ENCODE results near the gene ADAMTSL1.
A peak's percentile ranks its signal among the peaks of the same experiment; 100 is the strongest.

ADAMTSL1 gene

GRCh38 chr9:18485714-18486113, 11.8 kb downstream of the ADAMTSL1 start:
- H3K4me3 ChIP-seq (ENCODE audit: low read depth in 1 of 2, low read length in 2 of 2), result no peak overlapping the region
- H3K4me1 ChIP-seq (ENCODE audit: insufficient read depth, low read length), result peaks cover 17% of the 10 kb centered on the region
- H3K9ac ChIP-seq (ENCODE audit: low read length), result no peak overlapping the region
- H3K9me3 ChIP-seq (ENCODE audit: low read length), result no peaks in the 10 kb centered on the region
- H3K27me3 ChIP-seq (ENCODE audit: control insufficient read depth in 1 of 2, insufficient read depth in 2 of 2, low read length in 2 of 2), result no peaks in the 10 kb centered on the region
- no peak overlapping the region for H3K27ac ChIP-seq (ENCODE audit: low read depth, low read length)
- H3K36me3 ChIP-seq (ENCODE audit: insufficient read depth, low read length), result no peaks in the 10 kb centered on the region

GRCh38 chr9:18487611-18488010, 13.7 kb downstream of the ADAMTSL1 start:
- no peaks in the 10 kb centered on the region for H3K9me3 ChIP-seq (ENCODE audit: low read length)
- peaks cover 27% of the 10 kb centered on the region for H3K4me1 ChIP-seq (ENCODE audit: insufficient read depth, low read length)
- no peak overlapping the region for H3K4me3 ChIP-seq (ENCODE audit: low read depth in 1 of 2, low read length in 2 of 2)
- H3K27ac ChIP-seq (ENCODE audit: low read depth, low read length), result no peak overlapping the region
- H3K27me3 ChIP-seq (ENCODE audit: control insufficient read depth in 1 of 2, insufficient read depth in 2 of 2, low read length in 2 of 2), result no peaks in the 10 kb centered on the region
- no peak overlapping the region for H3K9ac ChIP-seq (ENCODE audit: low read length)
- H3K36me3 ChIP-seq (ENCODE audit: insufficient read depth, low read length), result no peaks in the 10 kb centered on the region

- H3K9ac ChIP-seq (ENCODE audit: low read length), result no peak overlapping the region
- H3K9me3 ChIP-seq (ENCODE audit: low read length), result no peaks in the 10 kb centered on the region
- no peaks in the 10 kb centered on the region for H3K27me3 ChIP-seq (ENCODE audit: control insufficient read depth in 1 of 2, insufficient read depth in 2 of 2, low read length in 2 of 2)
- no peaks in the 10 kb centered on the region for H3K36me3 ChIP-seq (ENCODE audit: insufficient read depth, low read length)
- H3K27ac ChIP-seq (ENCODE audit: low read depth, low read length), result no peak overlapping the region
- peaks cover 27% of the 10 kb centered on the region for H3K4me1 ChIP-seq (ENCODE audit: insufficient read depth, low read length)
- no peak overlapping the region for H3K4me3 ChIP-seq (ENCODE audit: low read depth in 1 of 2, low read length in 2 of 2)
Observed at GRCh38 chr9:18488886-18489285, 14.9 kb downstream of the ADAMTSL1 start.

GRCh38 chr9:18489861-18490260, 15.9 kb downstream of the ADAMTSL1 start:
- peaks cover 27% of the 10 kb centered on the region for H3K4me1 ChIP-seq (ENCODE audit: insufficient read depth, low read length)
- H3K4me3 ChIP-seq (ENCODE audit: low read depth in 1 of 2, low read length in 2 of 2), result no peak overlapping the region
- H3K27ac ChIP-seq (ENCODE audit: low read depth, low read length), result no peak overlapping the region
- no peaks in the 10 kb centered on the region for H3K9me3 ChIP-seq (ENCODE audit: low read length)
- H3K36me3 ChIP-seq (ENCODE audit: insufficient read depth, low read length), result no peaks in the 10 kb centered on the region
- H3K27me3 ChIP-seq (ENCODE audit: control insufficient read depth in 1 of 2, insufficient read depth in 2 of 2, low read length in 2 of 2), result no peaks in the 10 kb centered on the region
- no peak overlapping the region for H3K9ac ChIP-seq (ENCODE audit: low read length)

- Histone ChIP-seq H3K27ac (ENCODE audit: low read depth, low read length) (no peak overlapping the region), H3K9me3 (ENCODE audit: low read length) (no peaks in the 10 kb centered on the region), H3K4me1 (ENCODE audit: insufficient read depth, low read length) (peaks cover 25% of the 10 kb centered on the region), H3K4me3 (ENCODE audit: low read depth in 1 of 2, low read length in 2 of 2) (peak overlapping the region in 1 of 2 donors; percentile 35), H3K27me3 (ENCODE audit: control insufficient read depth in 1 of 2, insufficient read depth in 2 of 2, low read length in 2 of 2) (no peaks in the 10 kb centered on the region), H3K36me3 (ENCODE audit: insufficient read depth, low read length) (no peaks in the 10 kb centered on the region), H3K9ac (ENCODE audit: low read length) (no peak overlapping the region)
Observed at GRCh38 chr9:18490641-18491370, 16.9 kb downstream of the ADAMTSL1 start.

- no peak overlapping the region for H3K4me3 ChIP-seq (ENCODE audit: low read depth in 1 of 2, low read length in 2 of 2)
- no peak overlapping the region for H3K27ac ChIP-seq (ENCODE audit: low read depth, low read length)
Observed at GRCh38 chr9:18492612-18493011, 18.7 kb downstream of the ADAMTSL1 start.

GRCh38 chr9:18493451-18493993, 19.6 kb downstream of the ADAMTSL1 start:
- Histone ChIP-seq H3K4me3 (ENCODE audit: low read depth in 1 of 2, low read length in 2 of 2) (no peak overlapping the region), H3K36me3 (ENCODE audit: insufficient read depth, low read length) (no peaks in the 10 kb centered on the region), H3K27ac (ENCODE audit: low read depth, low read length) (no peak overlapping the region), H3K9me3 (ENCODE audit: low read length) (no peaks in the 10 kb centered on the region), H3K27me3 (ENCODE audit: control insufficient read depth in 1 of 2, insufficient read depth in 2 of 2, low read length in 2 of 2) (no peaks in the 10 kb centered on the region), H3K4me1 (ENCODE audit: insufficient read depth, low read length) (peaks cover 23% of the 10 kb centered on the region), H3K9ac (ENCODE audit: low read length) (no peak overlapping the region)

More at GRCh38 chr9:18492612-18493011, 18.7 kb downstream of the ADAMTSL1 start:
- no peaks in the 10 kb centered on the region for H3K27me3 ChIP-seq (ENCODE audit: control insufficient read depth in 1 of 2, insufficient read depth in 2 of 2, low read length in 2 of 2)
- H3K36me3 ChIP-seq (ENCODE audit: insufficient read depth, low read length), result no peaks in the 10 kb centered on the region
- no peak overlapping the region for H3K9ac ChIP-seq (ENCODE audit: low read length)
- peaks cover 22% of the 10 kb centered on the region for H3K4me1 ChIP-seq (ENCODE audit: insufficient read depth, low read length)
- no peaks in the 10 kb centered on the region for H3K9me3 ChIP-seq (ENCODE audit: low read length)

GRCh38 chr9:18495065-18495464, 21.1 kb downstream of the ADAMTSL1 start:
- no peak overlapping the region for H3K9ac ChIP-seq (ENCODE audit: low read length)
- no peak overlapping the region for H3K27ac ChIP-seq (ENCODE audit: low read depth, low read length)
- H3K4me3 ChIP-seq (ENCODE audit: low read depth in 1 of 2, low read length in 2 of 2), result no peak overlapping the region
- H3K36me3 ChIP-seq (ENCODE audit: insufficient read depth, low read length), result no peaks in the 10 kb centered on the region
- H3K4me1 ChIP-seq (ENCODE audit: insufficient read depth, low read length), result peaks cover 38% of the 10 kb centered on the region
- H3K9me3 ChIP-seq (ENCODE audit: low read length), result no peaks in the 10 kb centered on the region
- H3K27me3 ChIP-seq (ENCODE audit: control insufficient read depth in 1 of 2, insufficient read depth in 2 of 2, low read length in 2 of 2), result no peaks in the 10 kb centered on the region

GRCh38 chr9:18496256-18497000, 22.5 kb downstream of the ADAMTSL1 start:
- H3K9ac ChIP-seq (ENCODE audit: low read length), result no peak overlapping the region
- no peaks in the 10 kb centered on the region for H3K36me3 ChIP-seq (ENCODE audit: insufficient read depth, low read length)
- no peaks in the 10 kb centered on the region for H3K27me3 ChIP-seq (ENCODE audit: control insufficient read depth in 1 of 2, insufficient read depth in 2 of 2, low read length in 2 of 2)
- no peak overlapping the region for H3K4me3 ChIP-seq (ENCODE audit: low read depth in 1 of 2, low read length in 2 of 2)
- H3K9me3 ChIP-seq (ENCODE audit: low read length), result no peaks in the 10 kb centered on the region
- peaks cover 27% of the 10 kb centered on the region for H3K4me1 ChIP-seq (ENCODE audit: insufficient read depth, low read length)
- H3K27ac ChIP-seq (ENCODE audit: low read depth, low read length), result no peak overlapping the region

GRCh38 chr9:18499062-18499461, 25.1 kb downstream of the ADAMTSL1 start:
- H3K36me3 ChIP-seq (ENCODE audit: insufficient read depth, low read length), result no peaks in the 10 kb centered on the region
- no peak overlapping the region for H3K27ac ChIP-seq (ENCODE audit: low read depth, low read length)
- H3K4me3 ChIP-seq (ENCODE audit: low read depth in 1 of 2, low read length in 2 of 2), result no peak overlapping the region
- H3K4me1 ChIP-seq (ENCODE audit: insufficient read depth, low read length), result peaks cover 24% of the 10 kb centered on the region
- H3K9ac ChIP-seq (ENCODE audit: low read length), result no peak overlapping the region
- H3K9me3 ChIP-seq (ENCODE audit: low read length), result no peaks in the 10 kb centered on the region
- no peaks in the 10 kb centered on the region for H3K27me3 ChIP-seq (ENCODE audit: control insufficient read depth in 1 of 2, insufficient read depth in 2 of 2, low read length in 2 of 2)

GRCh38 chr9:18499980-18500379, 26.0 kb downstream of the ADAMTSL1 start:
- no peak overlapping the region for H3K9ac ChIP-seq (ENCODE audit: low read length)
- no peaks in the 10 kb centered on the region for H3K27me3 ChIP-seq (ENCODE audit: control insufficient read depth in 1 of 2, insufficient read depth in 2 of 2, low read length in 2 of 2)
- no peak overlapping the region for H3K27ac ChIP-seq (ENCODE audit: low read depth, low read length)
- no peak overlapping the region for H3K4me3 ChIP-seq (ENCODE audit: low read depth in 1 of 2, low read length in 2 of 2)
- peaks cover 24% of the 10 kb centered on the region for H3K4me1 ChIP-seq (ENCODE audit: insufficient read depth, low read length)
- no peaks in the 10 kb centered on the region for H3K9me3 ChIP-seq (ENCODE audit: low read length)
- no peaks in the 10 kb centered on the region for H3K36me3 ChIP-seq (ENCODE audit: insufficient read depth, low read length)
